HEK293 (cell line): ENCODE results near the gene TRIM22.

Experiments used
- CTCF ChIA-PET: fragments of 350-600 bp; formaldehyde crosslinking; extraction: SDS; loops from one replicate; lab custom pipeline; 2021; ENCODE audit warnings: antibody characterized with exemption; lab: Yijun Ruan, JAX
- POLR2A ChIA-PET: fragments of 300-600 bp; formaldehyde crosslinking; extraction: SDS; loops from one replicate; lab custom pipeline; 2020; ENCODE audit warnings: antibody characterized with exemption, inconsistent platforms; lab: Yijun Ruan, JAX
- H3K27ac ChIP-seq: fragments of 200-500 bp; sonication (Bioruptor generic); 2 replicates; pipeline ENCODE4 v1.5.1; 2014; ENCODE audit warnings: low read depth, low read length, control low read depth, inconsistent platforms; ENCODE audit errors: extremely low read depth
- H3K36me3 ChIP-seq, 2 experiments: fragments of 200-500 bp in 1 of 2; sonication (Bioruptor generic) in 1 of 2; 1 replicate in 1 of 2; 2 replicates in 1 of 2; pipeline ENCODE4 v1.5.1; 2014 to 2017; ENCODE audit warnings: inconsistent platforms in 2 of 2, low read length in 2 of 2; ENCODE audit not compliant: control insufficient read depth in 2 of 2, insufficient read depth in 1 of 2
- H3K4me1 ChIP-seq: fragments of 200-500 bp; sonication (Bioruptor generic); 2 replicates; pipeline ENCODE4 v1.5.1; 2014; ENCODE audit warnings: mild to moderate bottlenecking, low read length, inconsistent platforms; ENCODE audit not compliant: control insufficient read depth, insufficient read depth
- H3K4me3 ChIP-seq: 2 replicates; pipeline ENCODE4 v1.5.1; 2011; ENCODE audit warnings: low read depth, mild to moderate bottlenecking, control low read depth, low read length, moderate library complexity
- H3K9me3 ChIP-seq: fragments of 200-500 bp; sonication (Bioruptor generic); 2 replicates; pipeline ENCODE4 v1.5.1; 2014; ENCODE audit warnings: low read depth, low read length, inconsistent platforms; ENCODE audit not compliant: control insufficient read depth, insufficient read depth
- EGR2 ChIP-seq: fragments of 450-650 bp; formaldehyde crosslinking; IDR thresholded peaks from 2 replicates; pipeline ENCODE4 v1.5.1; 2016; ENCODE audit warnings: low read depth, missing biosample characterization, missing genetic modification characterization
- GFI1B ChIP-seq: fragments of 450-650 bp; formaldehyde crosslinking; IDR thresholded peaks from 2 replicates; pipeline ENCODE4 v1.5.1; 2016; ENCODE audit warnings: missing biosample characterization, missing genetic modification characterization
- GLI2 ChIP-seq: fragments of 450-650 bp; formaldehyde crosslinking; IDR thresholded peaks from 2 replicates; pipeline ENCODE4; 2017; ENCODE audit warnings: missing biosample characterization, missing genetic modification characterization, low read depth, borderline replicate concordance
- GLIS1 ChIP-seq: fragments of 450-650 bp; formaldehyde crosslinking; IDR thresholded peaks from 2 replicates; pipeline ENCODE4 v1.5.1; 2016; ENCODE audit warnings: missing biosample characterization, missing genetic modification characterization
- HIC1 ChIP-seq: fragments of 450-650 bp; formaldehyde crosslinking; IDR thresholded peaks from 2 replicates; pipeline ENCODE4 v1.5.1; 2016; ENCODE audit warnings: missing biosample characterization, missing genetic modification characterization
- HOXD13 ChIP-seq: sonication (generic); formaldehyde crosslinking; IDR thresholded peaks from 2 replicates; pipeline ENCODE4 v1.8.0; 2022; ENCODE audit warnings: missing genetic modification reagents, borderline replicate concordance
- OSR2 ChIP-seq: fragments of 450-650 bp; formaldehyde crosslinking; IDR thresholded peaks from 2 replicates; pipeline ENCODE4 v1.5.1; 2016; ENCODE audit warnings: missing biosample characterization, missing genetic modification characterization
- PBX3 ChIP-seq: sonication (generic); formaldehyde crosslinking; IDR thresholded peaks from 2 replicates; pipeline ENCODE4 v1.8.1; 2022; ENCODE audit warnings: mild to moderate bottlenecking, moderate library complexity, missing genetic modification reagents
- PRDM6 ChIP-seq: fragments of 450-650 bp; formaldehyde crosslinking; IDR thresholded peaks from 2 replicates; pipeline ENCODE4 v1.5.1; 2017; ENCODE audit warnings: missing biosample characterization, missing genetic modification characterization
- SCRT1 ChIP-seq: fragments of 450-650 bp; formaldehyde crosslinking; IDR thresholded peaks from 2 replicates; pipeline ENCODE4 v1.5.1; 2016; ENCODE audit warnings: missing biosample characterization, missing genetic modification characterization, borderline replicate concordance
- SP2 ChIP-seq: fragments of 450-650 bp; formaldehyde crosslinking; IDR thresholded peaks from 2 replicates; pipeline ENCODE4 v1.5.1; 2016; ENCODE audit warnings: missing biosample characterization, missing genetic modification characterization
- TCF7L2 ChIP-seq: IDR thresholded peaks from 2 replicates; pipeline ENCODE4 v1.6.1; 2011; ENCODE audit warnings: low read depth, mild to moderate bottlenecking, inconsistent platforms, low read length, moderate library complexity, borderline replicate concordance
- ZBTB26 ChIP-seq: fragments of 450-650 bp; formaldehyde crosslinking; optimal IDR thresholded peaks from 2 replicates; pipeline ENCODE3; 2016; ENCODE audit warnings: missing biosample characterization, mild to moderate bottlenecking, missing genetic modification characterization
- ZBTB48 ChIP-seq: fragments of 450-650 bp; formaldehyde crosslinking; IDR thresholded peaks from 2 replicates; pipeline ENCODE4 v1.5.1; 2016; ENCODE audit warnings: missing biosample characterization, missing genetic modification characterization
- ZNF112 ChIP-seq: fragments of 450-650 bp; formaldehyde crosslinking; IDR thresholded peaks from 2 replicates; pipeline ENCODE4 v1.5.0; 2017; ENCODE audit warnings: missing biosample characterization, missing genetic modification characterization
- ZNF121 ChIP-seq: fragments of 450-650 bp; formaldehyde crosslinking; IDR thresholded peaks from 2 replicates; pipeline ENCODE4 v1.5.1; 2016; ENCODE audit warnings: missing biosample characterization, missing genetic modification characterization
- ZNF184 ChIP-seq: fragments of 450-650 bp; IDR thresholded peaks from 2 replicates; pipeline ENCODE4 v1.5.1; 2018; ENCODE audit warnings: missing biosample characterization, mild to moderate bottlenecking, missing genetic modification characterization
- ZNF211 ChIP-seq: fragments of 450-650 bp; formaldehyde crosslinking; IDR thresholded peaks from 2 replicates; pipeline ENCODE4 v1.5.1; 2016; ENCODE audit warnings: low read depth, missing biosample characterization, missing genetic modification characterization
- ZNF24 ChIP-seq: fragments of 450-650 bp; formaldehyde crosslinking; IDR thresholded peaks from 2 replicates; pipeline ENCODE4 v1.5.1; 2016; ENCODE audit warnings: missing biosample characterization, missing genetic modification characterization
- ZNF335 ChIP-seq: fragments of 450-650 bp; formaldehyde crosslinking; conservative IDR thresholded peaks from 2 replicates; pipeline ENCODE4 v1.5.1; 2016; ENCODE audit warnings: missing biosample characterization, missing genetic modification characterization
- ZNF350 ChIP-seq: fragments of 450-650 bp; formaldehyde crosslinking; IDR thresholded peaks from 2 replicates; pipeline ENCODE4 v1.5.0; 2017; ENCODE audit warnings: missing biosample characterization, mild to moderate bottlenecking, missing genetic modification characterization
- ZNF416 ChIP-seq: fragments of 450-650 bp; formaldehyde crosslinking; IDR thresholded peaks from 2 replicates; pipeline ENCODE4 v1.5.1; 2016; ENCODE audit warnings: missing biosample characterization, missing genetic modification characterization
- ZNF423 ChIP-seq: fragments of 450-650 bp; formaldehyde crosslinking; IDR thresholded peaks from 2 replicates; pipeline ENCODE4 v1.5.1; 2016; ENCODE audit warnings: missing biosample characterization, missing genetic modification characterization
- ZNF473 ChIP-seq: fragments of 450-650 bp; formaldehyde crosslinking; IDR thresholded peaks from 2 replicates; pipeline ENCODE4 v1.5.1; 2017; ENCODE audit warnings: missing biosample characterization, missing genetic modification characterization
- ZNF529 ChIP-seq: fragments of 450-650 bp; formaldehyde crosslinking; IDR thresholded peaks from 2 replicates; pipeline ENCODE4 v1.5.1; 2017; ENCODE audit warnings: missing genetic modification characterization, missing biosample characterization; ENCODE audit not compliant: insufficient replicate concordance
- ZNF530 ChIP-seq: fragments of 450-650 bp; formaldehyde crosslinking; IDR thresholded peaks from 2 replicates; pipeline ENCODE4 v1.5.1; 2016; ENCODE audit warnings: low read depth, missing biosample characterization, missing genetic modification characterization
- ZNF624 ChIP-seq: fragments of 450-650 bp; formaldehyde crosslinking; IDR thresholded peaks from 2 replicates; pipeline ENCODE4 v1.5.1; 2017; ENCODE audit warnings: missing biosample characterization, missing genetic modification characterization
- ZNF658 ChIP-seq: fragments of 450-650 bp; formaldehyde crosslinking; IDR thresholded peaks from 2 replicates; pipeline ENCODE4; 2016; ENCODE audit warnings: missing biosample characterization, missing genetic modification characterization
- ZNF830 ChIP-seq: fragments of 450-650 bp; IDR thresholded peaks from 2 replicates; pipeline ENCODE4 v1.5.0; 2018; ENCODE audit warnings: missing biosample characterization, missing genetic modification characterization, low read depth, mild to moderate bottlenecking, moderate library complexity
- ZSCAN23 ChIP-seq: fragments of 450-650 bp; formaldehyde crosslinking; IDR thresholded peaks from 2 replicates; pipeline ENCODE4 v1.5.1; 2016; ENCODE audit warnings: missing biosample characterization, missing genetic modification characterization

Gene TRIM22

GRCh38 chr11:5700421-5701054, 10.9 kb downstream of the TRIM22 start:
- H3K4me1 ChIP-seq, result no peaks in the 10 kb centered on the region
- TF ChIP-seq ZNF423 (tag by site-specific recombination), result no peak
- no peak for TF ChIP-seq ZNF112 (tag by site-specific recombination)
- no peak for TF ChIP-seq ZBTB26
- TF ChIP-seq ZNF830 (tag by site-specific recombination), result no peak
- TF ChIP-seq ZNF335, result no peak
- TF ChIP-seq ZNF473 (tag by site-specific recombination), result no peak
- no peak for TF ChIP-seq GLIS1 (tag by site-specific recombination)
- TF ChIP-seq ZNF350 (tag by site-specific recombination), result no peak
- no peak for TF ChIP-seq PRDM6 (tag by site-specific recombination)
- TF ChIP-seq OSR2 (tag by site-specific recombination), result no peak
- no peak for TF ChIP-seq ZNF529 (tag by site-specific recombination)
- TF ChIP-seq GLI2 (tag by site-specific recombination), result no peak
- TF ChIP-seq ZSCAN23 (tag by site-specific recombination), result no peak
- TF ChIP-seq GFI1B (tag by site-specific recombination), result no peak
- TF ChIP-seq SP2, result no peak
- TF ChIP-seq HOXD13 (CRISPR knock-in tag), result no peak
- no peak for TF ChIP-seq TCF7L2
- no peak for TF ChIP-seq ZNF211 (tag by site-specific recombination)
- TF ChIP-seq SCRT1, result no peak
- POLR2A ChIA-PET, result interaction anchor here (0.7 kb wide), 1 partner anchor 136 kb away, joined by 4 read pairs; no protein-coding TSS in a partner anchor
- no peak overlapping the region for H3K4me3 ChIP-seq
- no peak overlapping the region for H3K27ac ChIP-seq
- no peaks in the 10 kb centered on the region for H3K36me3 ChIP-seq
- CTCF ChIA-PET, result interaction anchor here (0.7 kb wide), 1 partner anchor 700 kb away, joined by 3 read pairs; no protein-coding TSS in a partner anchor
- H3K9me3 ChIP-seq, result no peaks in the 10 kb centered on the region

GRCh38 chr11:5701055-5701577, 11.5 kb downstream of the TRIM22 start:
- Histone ChIP-seq H3K4me1 (no peaks in the 10 kb centered on the region), H3K36me3 (no peaks in the 10 kb centered on the region), H3K9me3 (no peaks in the 10 kb centered on the region), H3K27ac (no peak overlapping the region), H3K4me3 (no peak overlapping the region)
- CTCF ChIA-PET, result no interaction called here
- POLR2A ChIA-PET, result no interaction called here
- no peak for TF ChIP-seq ZNF121
- TF ChIP-seq ZNF658 (tag by site-specific recombination), result no peak
- no peak for TF ChIP-seq ZNF529 (tag by site-specific recombination)
- no peak for TF ChIP-seq ZBTB48 (tag by site-specific recombination)
- TF ChIP-seq HIC1 (tag by site-specific recombination), result no peak
- no peak for TF ChIP-seq EGR2 (tag by site-specific recombination)
- TF ChIP-seq PBX3, result no peak
- no peak for TF ChIP-seq ZNF530 (tag by site-specific recombination)
- no peak for TF ChIP-seq ZNF416 (tag by site-specific recombination)
- no peak for TF ChIP-seq ZNF624
- no peak for TF ChIP-seq ZNF24 (tag by site-specific recombination)
- TF ChIP-seq OSR2 (tag by site-specific recombination), result no peak
- no peak for TF ChIP-seq ZNF184
